Neuron (in vitro differentiated cells): ENCODE measurements around the gene NRXN3.

Experiments
- H2AFZ ChIP-seq: one replicate; pipeline ENCODE4 v1.6.1; 2013; ENCODE audit warnings: low read depth, mild to moderate bottlenecking, inconsistent platforms, low read length, moderate library complexity
- H3K27me3 ChIP-seq: one replicate; pipeline ENCODE4 v1.6.1; 2013; ENCODE audit warnings: low read length; ENCODE audit not compliant: insufficient read depth
- H3K36me3 ChIP-seq: one replicate; pipeline ENCODE4 v1.6.1; 2013; ENCODE audit warnings: low read length; ENCODE audit not compliant: insufficient read depth
- H3K4me1 ChIP-seq: one replicate; pipeline ENCODE4 v1.6.1; 2013; ENCODE audit warnings: low read length; ENCODE audit not compliant: insufficient read depth
- H3K4me3 ChIP-seq: 2 replicates; pipeline ENCODE4 v1.5.1; 2013; ENCODE audit warnings: mild to moderate bottlenecking, low read length, moderate library complexity
- H3K9me3 ChIP-seq: one replicate; pipeline ENCODE4 v1.6.1; 2013; ENCODE audit warnings: low read length

The NRXN3 gene

GRCh38 chr14:79542121-79542520 lies 1371.9 kb downstream of the NRXN3 start:
- no peaks in the 10 kb centered on the region for H3K9me3 ChIP-seq
- no peaks in the 10 kb centered on the region for H3K27me3 ChIP-seq
- no peak overlapping the region for H2AFZ ChIP-seq
- no peaks in the 10 kb centered on the region for H3K4me1 ChIP-seq
- no peaks in the 10 kb centered on the region for H3K36me3 ChIP-seq
- H3K4me3 ChIP-seq: no peak overlapping the region

- Histone ChIP-seq H2AFZ (no peak overlapping the region), H3K9me3 (no peaks in the 10 kb centered on the region), H3K36me3 (no peaks in the 10 kb centered on the region), H3K27me3 (no peaks in the 10 kb centered on the region), H3K4me1 (no peaks in the 10 kb centered on the region), H3K4me3 (no peak overlapping the region)
Measured at GRCh38 chr14:79543348-79543747, 1373.2 kb downstream of the NRXN3 start.

DNA sequence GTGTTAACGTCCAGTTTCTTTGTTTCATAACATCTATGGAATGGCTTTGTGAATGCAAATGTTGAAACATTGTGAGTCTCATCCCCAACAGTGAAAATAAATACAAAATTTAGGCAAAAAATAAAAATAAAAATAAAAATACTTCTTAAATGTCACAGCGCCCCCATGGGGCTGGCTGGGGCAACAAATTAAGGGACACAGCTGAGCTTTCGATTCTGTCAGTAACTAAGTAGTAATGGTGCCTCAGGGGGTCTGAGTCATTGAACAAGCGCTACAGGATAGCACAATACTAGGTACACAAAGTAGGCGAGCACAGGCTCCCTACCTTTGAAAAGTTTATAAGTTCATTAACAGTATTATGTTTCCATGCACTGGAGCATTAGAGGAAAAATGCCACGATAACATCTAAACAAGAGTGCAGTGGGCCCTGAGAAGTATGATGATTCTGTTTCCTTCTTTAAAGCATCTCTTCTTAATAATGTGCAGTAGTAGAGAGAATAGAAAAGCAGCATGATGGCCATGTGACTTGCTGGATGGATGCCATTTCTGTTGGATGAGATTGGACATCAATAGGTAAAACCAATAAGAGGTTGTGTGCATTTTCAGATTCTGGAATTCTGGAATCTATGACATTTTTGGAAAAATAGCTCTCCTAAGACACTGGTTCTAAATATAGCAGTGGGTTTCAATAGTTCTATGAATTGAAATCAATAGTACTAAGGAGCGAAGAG lies 1374.0 kb downstream of the NRXN3 start:
- no peaks in the 10 kb centered on the region for H3K9me3 ChIP-seq
- no peaks in the 10 kb centered on the region for H3K27me3 ChIP-seq
- H2AFZ ChIP-seq: no peak overlapping the region
- H3K4me3 ChIP-seq: no peak overlapping the region
- H3K4me1 ChIP-seq: no peaks in the 10 kb centered on the region
- no peaks in the 10 kb centered on the region for H3K36me3 ChIP-seq

- Histone ChIP-seq H3K9me3 (no peaks in the 10 kb centered on the region), H3K4me3 (no peak overlapping the region), H3K36me3 (no peaks in the 10 kb centered on the region), H3K27me3 (no peaks in the 10 kb centered on the region), H3K4me1 (no peaks in the 10 kb centered on the region), H2AFZ (no peak overlapping the region)
Measured at GRCh38 chr14:79544698-79545070, 1374.5 kb downstream of the NRXN3 start.

DNA sequence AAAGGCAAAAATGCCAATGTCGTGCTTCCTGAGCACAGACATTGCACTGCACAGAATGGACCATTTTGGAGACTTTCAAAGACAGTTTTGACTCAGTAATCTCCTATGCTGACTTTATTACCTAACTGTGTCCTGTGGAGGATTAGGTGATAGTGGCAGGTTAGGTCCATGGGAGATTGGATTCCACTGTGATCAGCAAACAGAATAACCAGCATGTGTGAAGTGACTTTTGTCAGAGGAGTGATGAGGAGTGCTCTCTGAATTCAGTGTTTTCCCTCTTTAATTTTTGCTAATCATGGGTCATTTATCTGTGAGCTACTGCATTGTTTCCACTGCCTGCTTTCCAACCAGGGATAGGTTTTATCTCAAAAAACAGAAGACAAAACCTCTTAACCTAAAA lies 1378.7 kb downstream of the NRXN3 start:
- H3K27me3 ChIP-seq: no peaks in the 10 kb centered on the region
- H3K4me1 ChIP-seq: peaks cover 3% of the 10 kb centered on the region
- H2AFZ ChIP-seq: no peak overlapping the region
- no peak overlapping the region for H3K4me3 ChIP-seq
- no peaks in the 10 kb centered on the region for H3K9me3 ChIP-seq
- H3K36me3 ChIP-seq: no peaks in the 10 kb centered on the region

GRCh38 chr14:79549515-79549914 lies 1379.3 kb downstream of the NRXN3 start:
- Histone ChIP-seq H3K4me1 (peaks cover 3% of the 10 kb centered on the region), H2AFZ (no peak overlapping the region), H3K4me3 (no peak overlapping the region), H3K36me3 (no peaks in the 10 kb centered on the region), H3K9me3 (no peaks in the 10 kb centered on the region), H3K27me3 (no peaks in the 10 kb centered on the region)

DNA sequence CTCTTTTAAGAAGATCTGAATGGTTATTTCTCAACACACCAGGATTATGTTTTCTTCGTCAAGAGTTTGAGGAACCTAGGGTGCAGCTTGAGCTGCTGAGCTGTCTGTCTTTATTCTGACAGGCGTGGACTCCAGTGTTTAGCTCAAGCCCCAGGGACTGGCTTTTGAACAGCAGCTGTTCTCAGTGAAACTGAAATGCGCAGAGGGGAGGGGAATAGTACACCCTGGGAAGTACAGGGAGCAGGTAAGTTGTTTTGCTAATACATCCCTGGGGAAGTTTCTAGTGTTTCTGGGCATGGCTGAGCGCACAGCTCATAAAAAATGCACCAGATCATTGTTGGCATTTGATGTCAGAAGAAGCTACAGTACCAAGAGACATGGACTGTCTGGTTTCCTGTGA lies 1381.3 kb downstream of the NRXN3 start:
- H3K4me1 ChIP-seq: peaks cover 3% of the 10 kb centered on the region
- H3K4me3 ChIP-seq: no peak overlapping the region
- no peaks in the 10 kb centered on the region for H3K9me3 ChIP-seq
- no peaks in the 10 kb centered on the region for H3K36me3 ChIP-seq
- no peak overlapping the region for H2AFZ ChIP-seq
- H3K27me3 ChIP-seq: no peaks in the 10 kb centered on the region

DNA sequence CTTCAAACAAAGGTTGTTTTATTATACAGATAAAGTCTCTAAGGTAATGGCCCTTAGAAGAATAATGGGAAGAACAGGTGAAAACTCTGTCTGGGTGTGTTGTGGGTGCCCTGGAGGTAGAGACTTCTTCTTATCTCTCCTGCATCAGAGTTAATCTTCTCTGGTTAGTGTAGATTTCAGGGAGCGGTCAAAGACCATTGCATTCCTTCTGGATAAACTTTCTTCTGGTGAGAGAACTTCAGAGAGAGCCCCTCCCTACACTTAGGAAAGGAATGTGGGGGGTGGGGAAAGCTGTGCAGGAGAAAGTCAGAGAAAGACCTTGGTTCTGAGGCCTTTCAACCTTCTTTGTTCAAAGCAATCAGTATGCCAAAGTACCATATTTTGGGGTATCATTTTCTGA lies 1382.6 kb downstream of the NRXN3 start:
- H3K27me3 ChIP-seq: no peaks in the 10 kb centered on the region
- H2AFZ ChIP-seq: no peak overlapping the region
- H3K4me3 ChIP-seq: no peak overlapping the region
- H3K36me3 ChIP-seq: no peaks in the 10 kb centered on the region
- H3K9me3 ChIP-seq: no peaks in the 10 kb centered on the region
- H3K4me1 ChIP-seq: peaks cover 3% of the 10 kb centered on the region

GRCh38 chr14:79554816-79555215 lies 1384.6 kb downstream of the NRXN3 start:
- Histone ChIP-seq H3K36me3 (no peaks in the 10 kb centered on the region), H3K27me3 (no peaks in the 10 kb centered on the region), H3K9me3 (no peaks in the 10 kb centered on the region), H2AFZ (no peak overlapping the region), H3K4me3 (no peak overlapping the region), H3K4me1 (peaks cover 3% of the 10 kb centered on the region)

DNA sequence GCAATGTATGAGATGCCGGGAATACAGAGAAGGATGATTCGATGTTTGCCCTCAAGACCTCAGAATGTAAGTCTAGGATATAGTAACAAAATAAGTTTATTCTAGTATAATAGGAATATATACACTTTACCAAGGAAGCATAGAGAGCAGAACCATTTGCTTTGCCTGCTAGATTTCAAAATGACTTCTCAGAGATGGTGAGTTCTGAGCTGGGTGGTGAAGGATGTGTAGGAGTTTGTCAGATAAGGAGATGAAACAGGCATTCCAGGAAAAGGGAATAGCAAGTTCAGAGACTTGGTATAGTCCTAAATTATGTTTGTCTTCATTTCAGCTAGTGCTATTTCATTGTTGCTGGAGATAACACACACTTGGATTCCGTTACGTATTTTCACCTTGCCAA lies 1385.3 kb downstream of the NRXN3 start:
- Histone ChIP-seq H2AFZ (no peak overlapping the region), H3K27me3 (no peaks in the 10 kb centered on the region), H3K9me3 (no peaks in the 10 kb centered on the region), H3K36me3 (no peaks in the 10 kb centered on the region), H3K4me1 (peaks cover 3% of the 10 kb centered on the region), H3K4me3 (no peak overlapping the region)

DNA sequence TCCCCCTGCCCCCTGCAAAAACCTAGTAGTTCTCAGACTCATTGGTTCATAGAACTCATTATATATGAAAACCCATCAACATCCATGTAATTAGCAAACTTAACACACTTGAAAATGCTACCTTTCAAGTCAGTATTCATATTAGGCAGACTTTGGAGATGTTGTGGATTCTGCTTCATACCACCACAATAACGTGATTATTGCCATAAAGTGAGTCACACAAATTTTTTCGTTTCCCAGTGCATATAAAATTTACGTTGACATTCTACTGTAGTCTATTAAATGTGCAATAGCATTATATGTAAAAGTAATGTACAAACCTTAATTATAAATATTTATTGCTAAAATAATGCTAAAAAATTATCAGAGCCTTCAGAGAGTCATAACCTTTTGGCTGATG lies 1387.1 kb downstream of the NRXN3 start:
- H3K9me3 ChIP-seq: no peaks in the 10 kb centered on the region
- H2AFZ ChIP-seq: no peak overlapping the region
- no peaks in the 10 kb centered on the region for H3K27me3 ChIP-seq
- H3K36me3 ChIP-seq: no peaks in the 10 kb centered on the region
- H3K4me3 ChIP-seq: no peak overlapping the region
- peaks cover 18% of the 10 kb centered on the region for H3K4me1 ChIP-seq

GRCh38 chr14:79562185-79562584 lies 1392.0 kb downstream of the NRXN3 start:
- Histone ChIP-seq H3K36me3 (no peaks in the 10 kb centered on the region), H3K27me3 (no peaks in the 10 kb centered on the region), H2AFZ (no peak overlapping the region), H3K4me1 (peaks cover 16% of the 10 kb centered on the region), H3K4me3 (no peak overlapping the region), H3K9me3 (no peaks in the 10 kb centered on the region)

DNA sequence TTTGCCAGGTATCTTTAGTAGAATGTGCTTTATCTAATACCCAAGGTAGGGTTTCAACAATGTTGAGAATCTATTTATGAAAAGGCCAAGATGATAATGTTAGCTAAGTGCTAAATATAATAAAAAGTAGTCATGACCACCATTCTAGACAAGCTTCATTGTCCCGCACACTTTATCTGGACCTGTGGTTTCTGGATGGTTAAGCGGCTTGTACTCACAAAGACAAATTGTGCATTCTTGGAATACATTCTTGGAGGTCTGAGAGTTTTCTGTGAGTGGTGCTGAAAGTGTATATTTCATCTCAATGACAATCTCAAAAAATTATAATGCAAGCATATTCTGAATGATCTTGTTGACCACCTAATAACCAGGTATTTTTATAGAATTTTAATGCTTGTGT lies 1394.2 kb downstream of the NRXN3 start:
- Histone ChIP-seq H2AFZ (no peak overlapping the region), H3K9me3 (no peaks in the 10 kb centered on the region), H3K4me3 (no peak overlapping the region), H3K4me1 (peaks cover 27% of the 10 kb centered on the region), H3K27me3 (no peaks in the 10 kb centered on the region), H3K36me3 (no peaks in the 10 kb centered on the region)

DNA sequence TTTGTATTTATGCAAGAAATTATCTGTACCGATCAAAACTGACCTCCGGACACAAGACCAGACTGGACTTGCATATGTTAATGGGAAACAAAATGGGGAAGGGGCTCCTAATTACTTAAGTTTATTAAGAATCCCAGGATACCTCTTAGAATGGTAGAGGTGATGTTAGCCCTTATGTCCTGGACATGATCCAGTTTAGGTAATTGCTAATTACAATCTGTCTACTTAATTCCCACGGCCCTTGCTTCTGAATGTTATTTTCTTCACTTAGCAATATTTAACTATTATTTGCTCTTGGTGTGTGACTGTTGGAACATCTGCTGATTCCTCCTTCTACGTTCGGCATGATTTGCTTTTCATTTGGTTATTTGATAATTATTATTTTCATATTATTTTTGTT lies 1397.1 kb downstream of the NRXN3 start:
- H2AFZ ChIP-seq: no peak overlapping the region
- no peaks in the 10 kb centered on the region for H3K9me3 ChIP-seq
- no peaks in the 10 kb centered on the region for H3K36me3 ChIP-seq
- H3K27me3 ChIP-seq: no peaks in the 10 kb centered on the region
- peaks cover 23% of the 10 kb centered on the region for H3K4me1 ChIP-seq
- no peak overlapping the region for H3K4me3 ChIP-seq
